Mammary epithelial cell (primary cell): Measurements from ENCODE around the gene ZBTB8OS.

ENCODE experiments used
- CTCF ChIP-seq, 2 donors: IDR thresholded peaks in 1 of 2; conservative IDR thresholded peaks in 1 of 2; 2 replicates each; pipeline ENCODE4 v1.5.1; 2011 to 2012; ENCODE audit warnings: inconsistent platforms in 2 of 2, low read length in 2 of 2, mild to moderate bottlenecking in 2 of 2, control low read depth in 1 of 2, low read depth in 1 of 2; ENCODE audit not compliant: insufficient read depth in 1 of 2; ENCODE audit errors: extremely low read depth in 1 of 2
- EZH2 ChIP-seq: IDR thresholded peaks from 2 replicates; pipeline ENCODE4 v1.6.1; 2012; ENCODE audit warnings: low read length, inconsistent platforms, borderline replicate concordance

GRCh38 chr1:32592943-32593342, 57.4 kb downstream of the ZBTB8OS start:
- TF ChIP-seq CTCF (conservative IDR thresholded peaks at IDR 0.05 in 1 of 2, IDR thresholded peaks at IDR 0.05 in 1 of 2; ENCODE audit: extremely low read depth in 1 of 2, insufficient read depth in 1 of 2, low read depth in 1 of 2, low read length in 2 of 2) (no peak), EZH2 (no peak)
